Caco-2 (cell line): ENCODE measurements around the gene IL24. TPM values are rescaled to one million over a fixed set of nuclear protein-coding genes. Genes with fewer than 3 reads are reported as not detected.

ENCODE experiments used
- BruUV-seq: library from RNA; stranded (reverse); fragments of 400-500 nt; replicated peaks from 2 replicates; lab custom pipeline; 2021; lab: Mats Ljungman, UMichigan
- CTCF ChIA-PET: fragments of 300-600 bp; sonication (Branson Sonifier 250); formaldehyde crosslinking; loops from one replicate; lab custom pipeline; 2022; ENCODE audit warnings: antibody characterized with exemption; lab: Charles Lee
- POLR2A ChIA-PET: fragments of 300-600 bp; sonication (Branson Sonifier 250); formaldehyde crosslinking; loops from one replicate; lab custom pipeline; 2022; ENCODE audit warnings: antibody characterized with exemption; lab: Charles Lee
- DNase-seq, 2 experiments: peaks; one replicate each; pipeline versions ENCODE4 v3.0.0 to v3.0.0-alpha.2; 2020 to 2022
- H3K27me3 ChIP-seq: replicated peaks from 2 replicates; pipeline ENCODE4 v1.6.0; 2011; ENCODE audit warnings: low read length; ENCODE audit not compliant: control insufficient read depth, insufficient read depth
- H3K36me3 ChIP-seq: 2 replicates; pipeline ENCODE4 v1.5.1; 2011; ENCODE audit warnings: low read length; ENCODE audit not compliant: control insufficient read depth, insufficient read depth
- H3K4me1 ChIP-seq: fragments of 250-450 bp; sonication (Bioruptor Pico); 2 replicates; pipeline ENCODE4 v1.5.1; 2020; ENCODE audit warnings: mild to moderate bottlenecking
- H3K4me3 ChIP-seq: 2 replicates; pipeline ENCODE4 v1.5.1; 2011; ENCODE audit warnings: low read depth, mild to moderate bottlenecking, control low read depth, low read length
- H3K9me3 ChIP-seq: fragments of 250-450 bp; sonication (Bioruptor Pico); 2 replicates; pipeline ENCODE4 v1.5.1; 2020; ENCODE audit warnings: mild to moderate bottlenecking, moderate library complexity
- H3K27ac Mint-ChIP-seq: one replicate; pipeline ENCODE4 v1.8.0; 2022; ENCODE audit warnings: mixed read lengths; ENCODE audit not compliant: unreplicated experiment
- H3K27me3 Mint-ChIP-seq: one replicate; pipeline ENCODE4 v1.8.0; 2022; ENCODE audit warnings: mixed read lengths; ENCODE audit not compliant: insufficient read depth, unreplicated experiment
- H3K36me3 Mint-ChIP-seq: one replicate; pipeline ENCODE4 v1.8.0; 2022; ENCODE audit warnings: mild to moderate bottlenecking, mixed read lengths; ENCODE audit not compliant: insufficient read depth, unreplicated experiment
- H3K4me1 Mint-ChIP-seq: one replicate; pipeline ENCODE4 v1.8.0; 2022; ENCODE audit warnings: low read depth, mixed read lengths; ENCODE audit not compliant: unreplicated experiment
- H3K4me3 Mint-ChIP-seq: one replicate; pipeline ENCODE4 v1.8.0; 2022; ENCODE audit warnings: mild to moderate bottlenecking, moderate library complexity, mixed read lengths; ENCODE audit not compliant: unreplicated experiment
- H3K9me3 Mint-ChIP-seq: one replicate; pipeline ENCODE4 v1.8.0; 2022; ENCODE audit warnings: mixed read lengths; ENCODE audit not compliant: unreplicated experiment
- CTCF ChIP-seq, 2 experiments: fragments of 200-600 bp in 1 of 2; IDR thresholded peaks; 1 replicate in 1 of 2; 2 replicates in 1 of 2; pipeline versions ENCODE4 v1.5.1 to v1.8.0; 2011 to 2022; ENCODE audit warnings: antibody characterized with exemption in 1 of 2, control low read depth in 1 of 2, inconsistent platforms in 1 of 2, low read depth in 1 of 2, low read length in 1 of 2, mild to moderate bottlenecking in 1 of 2, moderate library complexity in 1 of 2; ENCODE audit not compliant: insufficient read depth in 1 of 2, severe bottlenecking in 1 of 2, unreplicated experiment in 1 of 2
- intact Hi-C: fragments of 100-400 bp; cut with micrococcal nuclease; formaldehyde crosslinking; loops from one replicate; pipeline ENCODE4 v1.10.0; 2022; ENCODE audit not compliant: unreplicated experiment
- total RNA-seq: library from RNA; stranded (reverse); gene quantifications from 2 replicates; pipeline ENCODE4 v1.2.3, GENCODE V29; 2022

Gene IL24
- total RNA-seq, 1 experiment from 2014 or later: not detected

GRCh38 chr1:206875752-206876377, 21.4 kb upstream of the IL24 start:
- BruUV-seq: no TSS peak
- no peak for DNase-seq
- H3K27me3 Mint-ChIP-seq: peaks cover 2% of the 10 kb centered on the region

GRCh38 chr1:206878456-206878855, 18.8 kb upstream of the IL24 start:
- Histone ChIP-seq H3K36me3 (no peaks in the 10 kb centered on the region), H3K9me3 (peaks cover 17% of the 10 kb centered on the region), H3K4me1 (no peaks in the 10 kb centered on the region), H3K27me3 (no peaks in the 10 kb centered on the region), H3K4me3 (no peak overlapping the region)
- no TSS peak for BruUV-seq
- POLR2A ChIA-PET: no interaction called here
- CTCF ChIA-PET: interaction anchor here (0.6 kb wide), 1 partner anchor 112 kb away, joined by 3 read pairs; no protein-coding TSS in a partner anchor
- Mint-ChIP-seq H3K27me3 (peaks cover 4% of the 10 kb centered on the region), H3K9me3 (peaks cover 15% of the 10 kb centered on the region), H3K27ac (no peak overlapping the region), H3K4me3 (no peak overlapping the region), H3K4me1 (no peaks in the 10 kb centered on the region), H3K36me3 (no peaks in the 10 kb centered on the region)
- DNase-seq: no peak
- no peak for TF ChIP-seq CTCF (IDR thresholded peaks at IDR 0.05; ENCODE audit: insufficient read depth in 1 of 2, low read depth in 1 of 2, low read length in 1 of 2, severe bottlenecking in 1 of 2, unreplicated experiment in 1 of 2)
- intact Hi-C loops: no loop called here

More at GRCh38 chr1:206875752-206876377, 21.4 kb upstream of the IL24 start:
- Mint-ChIP-seq H3K9me3 (peaks cover 15% of the 10 kb centered on the region), H3K27ac (no peak overlapping the region), H3K4me1 (no peaks in the 10 kb centered on the region), H3K4me3 (no peak overlapping the region), H3K36me3 (no peaks in the 10 kb centered on the region)
- Histone ChIP-seq H3K4me3 (no peak overlapping the region), H3K9me3 (peaks cover 17% of the 10 kb centered on the region), H3K27me3 (no peaks in the 10 kb centered on the region), H3K4me1 (no peaks in the 10 kb centered on the region), H3K36me3 (no peaks in the 10 kb centered on the region)
- ChIA-PET CTCF (no interaction called here), POLR2A (no interaction called here)
- TF ChIP-seq CTCF (IDR thresholded peaks at IDR 0.05; ENCODE audit: insufficient read depth in 1 of 2, low read depth in 1 of 2, low read length in 1 of 2, severe bottlenecking in 1 of 2, unreplicated experiment in 1 of 2): no peak
- intact Hi-C loops: no loop called here

GRCh38 chr1:206880314-206880713, 16.9 kb upstream of the IL24 start:
- Histone ChIP-seq H3K9me3 (peaks cover 17% of the 10 kb centered on the region), H3K27me3 (no peaks in the 10 kb centered on the region), H3K4me3 (no peak overlapping the region), H3K4me1 (no peaks in the 10 kb centered on the region), H3K36me3 (no peaks in the 10 kb centered on the region)
- Mint-ChIP-seq H3K27me3 (peaks cover 5% of the 10 kb centered on the region), H3K9me3 (peaks cover 15% of the 10 kb centered on the region), H3K4me3 (no peak overlapping the region), H3K4me1 (no peaks in the 10 kb centered on the region), H3K36me3 (no peaks in the 10 kb centered on the region), H3K27ac (no peak overlapping the region)
- no peak for TF ChIP-seq CTCF (IDR thresholded peaks at IDR 0.05; ENCODE audit: insufficient read depth in 1 of 2, low read depth in 1 of 2, low read length in 1 of 2, severe bottlenecking in 1 of 2, unreplicated experiment in 1 of 2)
- ChIA-PET CTCF (no interaction called here), POLR2A (no interaction called here)
- intact Hi-C loops: no loop called here
- BruUV-seq: no TSS peak
- DNase-seq: no peak
